ENCODE results near the gene ABCB10. TPM values are rescaled to one million over a fixed set of nuclear protein-coding genes. Genes with fewer than 3 reads are reported as not detected.
"Not testable (repeated sequence)": the region's sequence is repeated elsewhere in the genome, so short reads cannot be mapped to it uniquely, and the experiment has no call there.

ABCB10 gene
- total RNA-seq, 1 experiment from 2014 or later, result 15.5 TPM

- in situ Hi-C loops (cut with HindIII; ENCODE audit: low pct_unique_long_range_greater_than_20kb, low sequenced_read_pairs), result no loop called here
- DNase-seq (ENCODE audit: low read depth), result no peak
Observed at GRCh38 chr1:229507502-229507901, 51.0 kb downstream of the ABCB10 start.

- in situ Hi-C loops (cut with HindIII; ENCODE audit: low pct_unique_long_range_greater_than_20kb, low sequenced_read_pairs), result no loop called here
- no peak for DNase-seq (ENCODE audit: low read depth)
Observed at GRCh38 chr1:229506633-229507032, 51.9 kb downstream of the ABCB10 start.

GRCh38 chr1:229495782-229496181 is 62.7 kb downstream of the ABCB10 start:
- DNase-seq (ENCODE audit: low read depth), result no peak
- in situ Hi-C loops (cut with HindIII; ENCODE audit: low pct_unique_long_range_greater_than_20kb, low sequenced_read_pairs), result no loop called here

GRCh38 chr1:229487181-229487580 is 71.3 kb downstream of the ABCB10 start:
- in situ Hi-C loops (cut with HindIII; ENCODE audit: low pct_unique_long_range_greater_than_20kb, low sequenced_read_pairs), result no loop called here
- no peak for DNase-seq (ENCODE audit: low read depth)

GRCh38 chr1:229485318-229485717 is 73.2 kb downstream of the ABCB10 start:
- DNase-seq (ENCODE audit: low read depth), result no peak
- in situ Hi-C loops (cut with HindIII; ENCODE audit: low pct_unique_long_range_greater_than_20kb, low sequenced_read_pairs), result no loop called here

GRCh38 chr1:229482511-229482910 is 76.0 kb downstream of the ABCB10 start:
- no peak for DNase-seq (ENCODE audit: low read depth)
- in situ Hi-C loops (cut with HindIII; ENCODE audit: low pct_unique_long_range_greater_than_20kb, low sequenced_read_pairs), result no loop called here

- in situ Hi-C loops (cut with HindIII; ENCODE audit: low pct_unique_long_range_greater_than_20kb, low sequenced_read_pairs), result no loop called here
Observed at GRCh38 chr1:229480495-229480894, 78.0 kb downstream of the ABCB10 start.

GRCh38 chr1:229479660-229480399 is 78.7 kb downstream of the ABCB10 start:
- no peak for DNase-seq (ENCODE audit: low read depth)
- in situ Hi-C loops (cut with HindIII; ENCODE audit: low pct_unique_long_range_greater_than_20kb, low sequenced_read_pairs), result no loop called here

More at GRCh38 chr1:229480495-229480894, 78.0 kb downstream of the ABCB10 start:
- no peak for DNase-seq (ENCODE audit: low read depth)

- in situ Hi-C loops (cut with HindIII; ENCODE audit: low pct_unique_long_range_greater_than_20kb, low sequenced_read_pairs), result no loop called here
- no peak for DNase-seq (ENCODE audit: low read depth)
Observed at GRCh38 chr1:229478852-229479251, 79.7 kb downstream of the ABCB10 start.

- DNase-seq (ENCODE audit: low read depth); in situ Hi-C loops (cut with HindIII; ENCODE audit: low pct_unique_long_range_greater_than_20kb, low sequenced_read_pairs): not testable (repeated sequence)
Observed at GRCh38 chr1:229475859-229476258, 82.6 kb downstream of the ABCB10 start.

- no peak for DNase-seq (ENCODE audit: low read depth)
- in situ Hi-C loops (cut with HindIII; ENCODE audit: low pct_unique_long_range_greater_than_20kb, low sequenced_read_pairs), result no loop called here
Observed at GRCh38 chr1:229474509-229474908, 84.0 kb downstream of the ABCB10 start.

- in situ Hi-C loops (cut with HindIII; ENCODE audit: low pct_unique_long_range_greater_than_20kb, low sequenced_read_pairs), result no loop called here
- no peak for DNase-seq (ENCODE audit: low read depth)
Observed at GRCh38 chr1:229471175-229471574, 87.3 kb downstream of the ABCB10 start.

- in situ Hi-C loops (cut with HindIII; ENCODE audit: low pct_unique_long_range_greater_than_20kb, low sequenced_read_pairs), result no loop called here
- DNase-seq (ENCODE audit: low read depth), result no peak
Observed at GRCh38 chr1:229470406-229471043, 88.0 kb downstream of the ABCB10 start.

- no peak for DNase-seq (ENCODE audit: low read depth)
- in situ Hi-C loops (cut with HindIII; ENCODE audit: low pct_unique_long_range_greater_than_20kb, low sequenced_read_pairs), result no loop called here
Observed at GRCh38 chr1:229466887-229467286, 91.6 kb downstream of the ABCB10 start.

Other genes with a start within 250 kb of the ABCB10 start
- 3.4 and 4.2 TPM in 2 replicates for gene CCSAP, start 215.7 kb downstream of the ABCB10 start, total RNA-seq (2014; rRNA removed; shearing (Covaris generic); ENCODE audit: low replicate concordance)
- 7.4 TPM in 1 of 2 replicates, not detected in the other for gene ACTA1, start 124.6 kb downstream of the ABCB10 start, total RNA-seq (2014; rRNA removed; shearing (Covaris generic); ENCODE audit: low replicate concordance)
- gene NUP133, start 50.4 kb downstream of the ABCB10 start, total RNA-seq (2014; rRNA removed; shearing (Covaris generic); ENCODE audit: low replicate concordance), result 18.9 and 22.5 TPM in 2 replicates
- 7.5 and 10.1 TPM in 2 replicates for gene TAF5L, start 67.4 kb upstream of the ABCB10 start, total RNA-seq (2014; rRNA removed; shearing (Covaris generic); ENCODE audit: low replicate concordance)
- 7.3 and 10.3 TPM in 2 replicates for gene URB2, start 67.5 kb upstream of the ABCB10 start, total RNA-seq (2014; rRNA removed; shearing (Covaris generic); ENCODE audit: low replicate concordance)